Measurements from ENCODE around the gene R3HDM1.

GRCh38 chr2:135663148-135663700 lies 131.9 kb downstream of the R3HDM1 start:
- TF ChIP-seq CTCF (IDR thresholded peaks at IDR 0.05; ENCODE audit: insufficient read depth, low read depth, low read length) (no peak), EZH2 (IDR thresholded peaks at IDR 0.05; ENCODE audit: insufficient read depth, low read length) (no peak)

All from astrocyte (in vitro differentiated cells and primary cell).